A673 (cell line): ENCODE data around the gene LUZP1.

ENCODE experiments used
- CTCF ChIP-seq: fragments of 300-800, 200-600 bp; sonication (generic); conservative IDR thresholded peaks from 2 replicates; pipeline ENCODE4 v1.5.1; 2017; ENCODE audit warnings: low read depth, mild to moderate bottlenecking, antibody characterized with exemption, low read length, moderate library complexity, mixed read lengths
- EZH2 ChIP-seq: fragments of 200-600 bp; sonication (generic); IDR thresholded peaks from 2 replicates; pipeline ENCODE4 v1.6.1; 2017; ENCODE audit warnings: borderline replicate concordance, low read depth, mild to moderate bottlenecking, mixed read lengths, antibody characterized with exemption, low read length; ENCODE audit not compliant: poor library complexity, severe bottlenecking

GRCh38 chr1:23122796-23123195, 45.9 kb downstream of the LUZP1 start:
- TF ChIP-seq CTCF = no peak
- no peak for TF ChIP-seq EZH2
